HepG2 (cell line): ENCODE data around the gene NR1I2. TPM values are rescaled to one million over a fixed set of nuclear protein-coding genes. Genes with fewer than 3 reads are reported as not detected.

Source experiments
- ATAC-seq: fragments of 200-7000 bp; cut with Tn5 transposase; 3 replicates; pipeline ENCODE4 v1.9.1; 2020; ENCODE audit warnings: mild to moderate bottlenecking, moderate library complexity
- BruUV-seq: library from RNA; stranded (reverse); fragments of 400-500 nt; replicated peaks from 2 replicates; lab custom pipeline; 2021; lab: Mats Ljungman, UMichigan
- CTCF ChIA-PET: fragments of 300-600 bp; formaldehyde crosslinking; extraction: SDS; loops from one replicate; lab custom pipeline; 2021; ENCODE audit warnings: low total read pairs, inconsistent platforms, low intra/inter-chr PET ratio; lab: Yijun Ruan, JAX
- POLR2A ChIA-PET: fragments of 350-600 bp; sonication (Branson Sonifier 250); formaldehyde crosslinking; loops from one replicate; lab custom pipeline; 2020; ENCODE audit warnings: antibody characterized with exemption, inconsistent platforms; lab: Yijun Ruan, JAX
- DNase-seq: peaks from one replicate; pipeline ENCODE4 v3.0.0-alpha.2; 2015; ENCODE audit warnings: low spot score
- FAIRE-seq: peaks from 3 replicates; lab custom pipeline; 2011; peaks lifted over from hg19 to GRCh38; lab: Jason Lieb, UNC
- H2AFZ ChIP-seq: one replicate; pipeline ENCODE4 v1.6.1; 2011; ENCODE audit warnings: low read length, inconsistent platforms
- H3K27ac ChIP-seq: fragments of 300-600 bp; 3 replicates; pipeline ENCODE4 v1.8.0; 2011; ENCODE audit warnings: mixed run types, mild to moderate bottlenecking, mixed read lengths, low read length, inconsistent platforms; ENCODE audit not compliant: insufficient read depth; ENCODE audit errors: extremely low read length
- H3K27me3 ChIP-seq, 2 experiments: fragments of 200-600 bp in 1 of 2; 2 replicates in 1 of 2; 3 replicates in 1 of 2; pipeline versions ENCODE4 v1.6.0 to v1.8.0; 2011; ENCODE audit warnings: low read length in 2 of 2, mild to moderate bottlenecking in 2 of 2, moderate library complexity in 2 of 2, inconsistent platforms in 1 of 2; ENCODE audit not compliant: insufficient read depth in 2 of 2, control insufficient read depth in 1 of 2
- H3K36me3 ChIP-seq, 2 experiments: fragments of 200-600 bp in 1 of 2; replicated peaks in 1 of 2; 2 replicates in 1 of 2; 3 replicates in 1 of 2; pipeline versions ENCODE4 v1.5.1 to v1.8.0; 2011; ENCODE audit warnings: low read length in 2 of 2, inconsistent platforms in 1 of 2; ENCODE audit not compliant: insufficient read depth in 2 of 2, control insufficient read depth in 1 of 2
- H3K4me1 ChIP-seq: 2 replicates; pipeline ENCODE4 v1.5.1; 2012; ENCODE audit warnings: low read length, inconsistent platforms; ENCODE audit not compliant: insufficient read depth
- H3K4me2 ChIP-seq: 2 replicates; pipeline ENCODE4 v1.6.0; 2011; ENCODE audit warnings: low read depth, low read length, inconsistent platforms
- H3K4me3 ChIP-seq, 3 experiments: fragments of 200-600 bp in 1 of 3; sonication (generic), shearing (Covaris generic) in 1 of 3; replicated peaks in 1 of 3; 2 replicates each; pipeline ENCODE4 v1.5.1; 2011 to 2016; ENCODE audit warnings: low read length in 3 of 3, inconsistent platforms in 2 of 3, low read depth in 2 of 3, mild to moderate bottlenecking in 2 of 3, control low read depth in 1 of 3, mixed read lengths in 1 of 3; ENCODE audit not compliant: insufficient read depth in 1 of 3
- H3K79me2 ChIP-seq: one replicate; pipeline ENCODE4 v1.6.1; 2011; ENCODE audit warnings: low read length, inconsistent platforms; ENCODE audit not compliant: insufficient read depth
- H3K9ac ChIP-seq: 2 replicates; pipeline ENCODE4 v1.6.0; 2011; ENCODE audit warnings: mild to moderate bottlenecking, low read depth, low read length, inconsistent platforms; ENCODE audit not compliant: insufficient read depth
- H3K9me3 ChIP-seq: 2 replicates; pipeline ENCODE4 v1.5.1; 2012; ENCODE audit warnings: mild to moderate bottlenecking, low read length
- H4K20me1 ChIP-seq: 2 replicates; pipeline ENCODE4 v1.6.0; 2011; ENCODE audit warnings: inconsistent platforms, mild to moderate bottlenecking, low read length, moderate library complexity; ENCODE audit not compliant: insufficient read depth
- ATRX ChIP-seq: sonication (generic); formaldehyde crosslinking; IDR thresholded peaks from 2 replicates; pipeline ENCODE4 v1.4.0; 2020; ENCODE audit warnings: missing genetic modification reagents, borderline replicate concordance
- BRD4 ChIP-seq: sonication (generic); formaldehyde crosslinking; IDR thresholded peaks from 2 replicates; pipeline ENCODE4 v1.4.0; 2020; ENCODE audit warnings: missing genetic modification reagents
- CREBL2 ChIP-seq: sonication (generic); formaldehyde crosslinking; IDR thresholded peaks from 2 replicates; pipeline ENCODE4 v1.8.1; 2023; ENCODE audit warnings: missing genetic modification reagents, mild to moderate bottlenecking, borderline replicate concordance
- KLF9 ChIP-seq: IDR thresholded peaks from 2 replicates; pipeline ENCODE4 v1.6.1; 2016; ENCODE audit warnings: low read depth
- NR2C2 ChIP-seq: sonication (generic); formaldehyde crosslinking; IDR thresholded peaks from 2 replicates; pipeline ENCODE4 v1.4.0; 2020; ENCODE audit warnings: missing genetic modification reagents, mild to moderate bottlenecking, moderate library complexity, borderline replicate concordance
- SAFB2 ChIP-seq: sonication (generic); formaldehyde crosslinking; IDR thresholded peaks from 2 replicates; pipeline ENCODE4 v1.5.1; 2020; ENCODE audit warnings: missing genetic modification reagents, low read depth, mild to moderate bottlenecking, borderline replicate concordance
- TBX3 ChIP-seq: fragments of 450-650 bp; IDR thresholded peaks from 2 replicates; pipeline ENCODE4 v1.6.1; 2017; ENCODE audit warnings: antibody characterized with exemption, mild to moderate bottlenecking, inconsistent platforms, borderline replicate concordance
- ZBTB3 ChIP-seq: sonication (generic); formaldehyde crosslinking; IDR thresholded peaks from 2 replicates; pipeline ENCODE4 v1.4.0; 2020; ENCODE audit warnings: low read depth, mild to moderate bottlenecking, moderate library complexity, missing genetic modification reagents, borderline replicate concordance
- ZMYM2 ChIP-seq: sonication (generic); formaldehyde crosslinking; IDR thresholded peaks from 2 replicates; pipeline ENCODE4 v1.8.0; 2022; ENCODE audit warnings: mild to moderate bottlenecking, missing genetic modification reagents
- ZNF225 ChIP-seq: sonication (generic); formaldehyde crosslinking; IDR thresholded peaks from 2 replicates; pipeline ENCODE4 v1.4.0; 2020; ENCODE audit warnings: mild to moderate bottlenecking, missing genetic modification reagents
- ZNF329 ChIP-seq: sonication (generic); formaldehyde crosslinking; IDR thresholded peaks from 2 replicates; pipeline ENCODE4 v1.9.0; 2021; ENCODE audit warnings: low read depth, mild to moderate bottlenecking, missing genetic modification reagents
- ZNF607 ChIP-seq: sonication (generic); formaldehyde crosslinking; IDR thresholded peaks from 2 replicates; pipeline ENCODE4 v1.5.1; 2020; ENCODE audit warnings: missing genetic modification reagents, mild to moderate bottlenecking, borderline replicate concordance
- ZNF7 ChIP-seq: IDR thresholded peaks from 2 replicates; pipeline ENCODE4 v1.6.1; 2016; ENCODE audit warnings: missing biosample characterization, missing genetic modification reagents
- WGBS: methylation state at CpG from one replicate; pipeline ENCODE4 v1.1.6; 2017; ENCODE audit warnings: low lambda C conversion rate; 5-methylcytosine and 5-hydroxymethylcytosine counted together
- in situ Hi-C: cut with HindIII; loops from 2 replicates; pipeline ENCODE4 v1.10.0; 2017; ENCODE audit warnings: low pct_unique_long_range_greater_than_20kb; ENCODE audit not compliant: extremely low pct_ligation_motif_present
- intact Hi-C: fragments of 100-400 bp; cut with micrococcal nuclease; formaldehyde crosslinking; loops from one replicate; pipeline ENCODE4 v1.10.0; 2022; ENCODE audit not compliant: unreplicated experiment
- polyA plus RNA-seq, 8 experiments: library from polyadenylated mRNA; depleted of rRNA in 3 of 8; stranded (reverse) in 7 of 8; unstranded in 1 of 8; fragments of >200 nt; fragmentation: Illumina TruSeq in 4 of 8; extraction: Trizol in 4 of 8; gene quantifications; 2 replicates each; pipeline versions ENCODE4 v1.2.1 to v1.2.3, GENCODE V29; 2011 to 2016; ENCODE audit warnings: low read depth in 4 of 8, missing spikeins in 1 of 8, mixed read lengths in 1 of 8; ENCODE audit not compliant: insufficient read depth in 1 of 8
- total RNA-seq, 5 experiments: library from RNA; depleted of rRNA; stranded (reverse); fragments of >200 nt; fragmentation: Illumina TruSeq; extraction: Trizol; gene quantifications; 2 replicates each; pipeline ENCODE4 v1.2.3, GENCODE V29; 2016; ENCODE audit warnings: low read depth in 1 of 5
- TF ChIP-seq, protein P1 (sequence below): sonication (generic); formaldehyde crosslinking; IDR thresholded peaks from 2 replicates; pipeline ENCODE4 v1.8.0; 2022; ENCODE audit warnings: mild to moderate bottlenecking, missing genetic modification reagents, moderate library complexity
- TF ChIP-seq, protein P2 (sequence below): sonication (generic); formaldehyde crosslinking; IDR thresholded peaks from 2 replicates; pipeline ENCODE4 v1.8.1; 2023; ENCODE audit warnings: mild to moderate bottlenecking, inconsistent platforms, moderate library complexity, missing genetic modification reagents, borderline replicate concordance
- TF ChIP-seq, protein P3 (sequence below): sonication (generic); formaldehyde crosslinking; IDR thresholded peaks from 2 replicates; pipeline ENCODE4 v1.4.0; 2020; ENCODE audit warnings: mild to moderate bottlenecking, missing genetic modification reagents

Gene NR1I2
- total and polyA plus RNA-seq, 2 of the 13 experiments (the other 11 are each of a cell fraction or from before 2014, with no cell fraction given): 8.8 to 13.4 TPM

DNA sequence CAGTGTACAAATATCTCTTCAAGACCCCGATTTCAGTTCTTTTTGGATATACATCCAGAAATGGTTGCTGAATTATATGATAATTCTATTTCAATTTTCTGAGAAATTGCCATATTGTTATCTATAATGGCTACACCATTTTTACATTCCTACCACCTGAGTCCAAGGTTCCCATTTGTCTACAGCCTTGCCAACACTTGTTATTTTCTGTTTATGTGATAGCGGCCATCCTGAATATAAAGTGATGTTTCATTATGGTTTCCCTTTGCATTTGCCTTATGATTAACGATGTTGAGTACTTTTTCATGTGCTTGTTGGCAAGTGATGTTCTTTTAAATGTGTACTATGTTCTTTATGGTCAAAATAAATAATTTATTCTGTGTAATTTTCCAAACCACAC is 8.5 kb downstream of the NR1I2 start:
- H3K4me1 ChIP-seq: peaks cover 42% of the 10 kb centered on the region
- 95% methylated on average over 3 of the region's 3 CpGs for WGBS

GRCh38 chr3:119792270-119792669 is 10.4 kb downstream of the NR1I2 start:
- FAIRE-seq (no peak), ATAC-seq (no peak), DNase-seq (no peak)
- Histone ChIP-seq H3K79me2 (no peaks in the 10 kb centered on the region), H3K36me3 (no peaks in the 10 kb centered on the region), H3K4me2 (no peak overlapping the region), H3K4me1 (peaks cover 44% of the 10 kb centered on the region), H3K4me3 (no peak overlapping the region), H3K9me3 (no peaks in the 10 kb centered on the region), H4K20me1 (no peaks in the 10 kb centered on the region), H3K27me3 (no peaks in the 10 kb centered on the region), H2AFZ (no peak overlapping the region), H3K9ac (no peak overlapping the region), H3K27ac (no peak overlapping the region)
- ChIA-PET CTCF (no interaction called here), POLR2A (interaction anchor here (0.7 to 2.5 kb wide), 2 partner anchors 10 to 21 kb away, joined by 3 to 13 read pairs; partner anchors contain the start of gene NR1I2)
- intact Hi-C loops: no loop called here
- in situ Hi-C loops: no loop called here
- no TSS peak for BruUV-seq
- 86% methylated on average over 5 of the region's 8 CpGs for WGBS
- TF ChIP-seq, protein P1, sequence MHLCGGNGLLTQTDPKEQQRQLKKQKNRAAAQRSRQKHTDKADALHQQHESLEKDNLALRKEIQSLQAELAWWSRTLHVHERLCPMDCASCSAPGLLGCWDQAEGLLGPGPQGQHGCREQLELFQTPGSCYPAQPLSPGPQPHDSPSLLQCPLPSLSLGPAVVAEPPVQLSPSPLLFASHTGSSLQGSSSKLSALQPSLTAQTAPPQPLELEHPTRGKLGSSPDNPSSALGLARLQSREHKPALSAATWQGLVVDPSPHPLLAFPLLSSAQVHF (CRISPR knock-in tag): no peak
- TF ChIP-seq CREBL2 (CRISPR knock-in tag): no peak
- TF ChIP-seq BRD4: no peak
- TF ChIP-seq, protein P2, sequence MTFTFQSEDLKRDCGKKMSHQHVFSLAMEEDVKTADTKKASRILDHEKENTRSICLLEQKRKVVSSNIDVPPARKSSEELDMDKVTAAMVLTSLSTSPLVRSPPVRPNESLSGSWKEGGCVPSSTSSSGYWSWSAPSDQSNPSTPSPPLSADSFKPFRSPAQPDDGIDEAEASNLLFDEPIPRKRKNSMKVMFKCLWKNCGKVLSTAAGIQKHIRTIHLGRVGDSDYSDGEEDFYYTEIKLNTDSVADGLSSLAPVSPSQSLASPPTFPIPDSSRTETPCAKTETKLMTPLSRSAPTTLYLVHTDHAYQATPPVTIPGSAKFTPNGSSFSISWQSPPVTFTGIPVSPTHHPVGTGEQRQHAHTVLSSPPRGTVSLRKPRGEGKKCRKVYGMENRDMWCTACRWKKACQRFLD: no peak
- TF ChIP-seq SAFB2 (CRISPR knock-in tag): no peak
- TF ChIP-seq NR2C2 (CRISPR knock-in tag): no peak
- TF ChIP-seq ATRX: no peak
- no peak for TF ChIP-seq ZMYM2 (CRISPR knock-in tag)
- TF ChIP-seq ZBTB3 (CRISPR knock-in tag): no peak
- TF ChIP-seq ZNF607 (CRISPR knock-in tag): no peak
- TF ChIP-seq ZNF329: no peak
- TF ChIP-seq, protein P3, sequence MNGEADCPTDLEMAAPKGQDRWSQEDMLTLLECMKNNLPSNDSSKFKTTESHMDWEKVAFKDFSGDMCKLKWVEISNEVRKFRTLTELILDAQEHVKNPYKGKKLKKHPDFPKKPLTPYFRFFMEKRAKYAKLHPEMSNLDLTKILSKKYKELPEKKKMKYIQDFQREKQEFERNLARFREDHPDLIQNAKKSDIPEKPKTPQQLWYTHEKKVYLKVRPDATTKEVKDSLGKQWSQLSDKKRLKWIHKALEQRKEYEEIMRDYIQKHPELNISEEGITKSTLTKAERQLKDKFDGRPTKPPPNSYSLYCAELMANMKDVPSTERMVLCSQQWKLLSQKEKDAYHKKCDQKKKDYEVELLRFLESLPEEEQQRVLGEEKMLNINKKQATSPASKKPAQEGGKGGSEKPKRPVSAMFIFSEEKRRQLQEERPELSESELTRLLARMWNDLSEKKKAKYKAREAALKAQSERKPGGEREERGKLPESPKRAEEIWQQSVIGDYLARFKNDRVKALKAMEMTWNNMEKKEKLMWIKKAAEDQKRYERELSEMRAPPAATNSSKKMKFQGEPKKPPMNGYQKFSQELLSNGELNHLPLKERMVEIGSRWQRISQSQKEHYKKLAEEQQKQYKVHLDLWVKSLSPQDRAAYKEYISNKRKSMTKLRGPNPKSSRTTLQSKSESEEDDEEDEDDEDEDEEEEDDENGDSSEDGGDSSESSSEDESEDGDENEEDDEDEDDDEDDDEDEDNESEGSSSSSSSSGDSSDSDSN (CRISPR knock-in tag): no peak
- no peak for TF ChIP-seq TBX3
- no peak for TF ChIP-seq ZNF225 (CRISPR knock-in tag)

More for the DNA sequence above, 8.5 kb downstream of the NR1I2 start:
- H3K9me3 ChIP-seq: no peaks in the 10 kb centered on the region
- no peaks in the 10 kb centered on the region for H3K27me3 ChIP-seq
- BruUV-seq: no TSS peak
- ATAC-seq (no peak), DNase-seq (no peak), FAIRE-seq (no peak)
- H3K4me2 ChIP-seq: no peak overlapping the region
- TF ChIP-seq KLF9 (no peak), ZNF7 (CRISPR knock-in tag) (peak; percentile 94)
- no peak overlapping the region for H2AFZ ChIP-seq
- POLR2A ChIA-PET: no interaction called here
- CTCF ChIA-PET: no interaction called here
- no peak overlapping the region for H3K27ac ChIP-seq
- H3K79me2 ChIP-seq: no peaks in the 10 kb centered on the region
- no peak overlapping the region for H3K4me3 ChIP-seq
- no peaks in the 10 kb centered on the region for H3K36me3 ChIP-seq
- intact Hi-C loops: no loop called here
- no peaks in the 10 kb centered on the region for H4K20me1 ChIP-seq
- in situ Hi-C loops: no loop called here
- H3K9ac ChIP-seq: no peak overlapping the region
